Keratinocyte (primary cell): ENCODE measurements around the gene CACNG3. TPM values are rescaled to one million over a fixed set of nuclear protein-coding genes. Genes with fewer than 3 reads are reported as not detected.

Experiments
- DNase-seq: peaks from one replicate; pipeline ENCODE4 v3.0.0-alpha.2; 2011; ENCODE audit warnings: low read depth, missing footprints, low spot score
- FAIRE-seq: peaks from 2 replicates; lab custom pipeline; 2011; peaks lifted over from hg19 to GRCh38; lab: Jason Lieb, UNC
- H2AFZ ChIP-seq: 2 replicates; pipeline ENCODE4 v1.6.0; 2012; ENCODE audit warnings: low read length, control low read depth, inconsistent platforms; ENCODE audit not compliant: control insufficient read depth
- H3K27ac ChIP-seq: 2 replicates; pipeline ENCODE4 v1.5.1; 2011; ENCODE audit warnings: low read length; ENCODE audit not compliant: control insufficient read depth, insufficient read depth
- H3K27me3 ChIP-seq: 3 replicates; pipeline ENCODE4 v1.6.0; 2011; ENCODE audit warnings: low read length; ENCODE audit not compliant: control insufficient read depth, insufficient read depth; ENCODE audit errors: extremely low read depth
- H3K36me3 ChIP-seq, 2 experiments: 2 replicates in 1 of 2; 3 replicates in 1 of 2; pipeline ENCODE4 v1.5.1; 2011; ENCODE audit warnings: low read length in 2 of 2, mild to moderate bottlenecking in 1 of 2; ENCODE audit not compliant: control insufficient read depth in 2 of 2, insufficient read depth in 2 of 2; ENCODE audit errors: extremely low read depth in 1 of 2
- H3K4me1 ChIP-seq: 3 replicates; pipeline ENCODE4 v1.5.1; 2011; ENCODE audit warnings: low read length; ENCODE audit not compliant: control insufficient read depth, insufficient read depth; ENCODE audit errors: extremely low read depth
- H3K4me2 ChIP-seq: 3 replicates; pipeline ENCODE4 v1.6.0; 2011; ENCODE audit warnings: low read depth, low read length; ENCODE audit not compliant: control insufficient read depth, insufficient read depth; ENCODE audit errors: extremely low read depth
- H3K4me3 ChIP-seq, 3 experiments: fragments of 200-600 bp in 1 of 3; sonication (generic) in 1 of 3; 2 replicates in 2 of 3; 3 replicates in 1 of 3; pipeline ENCODE4 v1.5.1; 2011 to 2016; ENCODE audit warnings: low read length in 3 of 3, mild to moderate bottlenecking in 3 of 3, control low read depth in 2 of 3, inconsistent platforms in 1 of 3, low read depth in 1 of 3, mixed read lengths in 1 of 3, mixed run types in 1 of 3, moderate library complexity in 1 of 3; ENCODE audit not compliant: control insufficient read depth in 2 of 3, insufficient read depth in 2 of 3; ENCODE audit errors: extremely low read depth in 1 of 3
- H3K79me2 ChIP-seq: 2 replicates; pipeline ENCODE4 v1.6.0; 2012; ENCODE audit warnings: low read length; ENCODE audit not compliant: control insufficient read depth, insufficient read depth
- H3K9ac ChIP-seq: 3 replicates; pipeline ENCODE4 v1.6.0; 2011; ENCODE audit warnings: low read length; ENCODE audit not compliant: control insufficient read depth, insufficient read depth; ENCODE audit errors: extremely low read depth
- H3K9me1 ChIP-seq: 3 replicates; pipeline ENCODE4 v1.6.0; 2011; ENCODE audit warnings: low read length; ENCODE audit not compliant: control insufficient read depth, insufficient read depth; ENCODE audit errors: extremely low read depth
- H3K9me3 ChIP-seq: 2 replicates; pipeline ENCODE4 v1.5.1; 2012; ENCODE audit warnings: low read depth, low read length; ENCODE audit not compliant: control insufficient read depth
- H4K20me1 ChIP-seq: 3 replicates; pipeline ENCODE4 v1.6.0; 2011; ENCODE audit warnings: low read length; ENCODE audit not compliant: control insufficient read depth, insufficient read depth; ENCODE audit errors: extremely low read depth
- CTCF ChIP-seq, 3 experiments: IDR thresholded peaks in 1 of 3; conservative IDR thresholded peaks in 1 of 3; optimal IDR thresholded peaks in 1 of 3; 2 replicates in 2 of 3; 3 replicates in 1 of 3; pipeline versions ENCODE3 to v1.5.1; 2011; ENCODE audit warnings: low read length in 3 of 3, mild to moderate bottlenecking in 3 of 3, moderate library complexity in 2 of 3, control low read depth in 1 of 3, inconsistent platforms in 1 of 3; ENCODE audit not compliant: insufficient read depth in 2 of 3; ENCODE audit errors: extremely low read depth in 1 of 3
- EZH2 ChIP-seq: IDR thresholded peaks from one replicate; pipeline ENCODE4 v1.6.1; 2012; ENCODE audit warnings: inconsistent platforms, mild to moderate bottlenecking, low read length, moderate library complexity
- dilution Hi-C: fragments of 300-500 bp; cut with MboI; formaldehyde crosslinking; loops from one replicate; pipeline ENCODE4 v1.7.0; 2020; ENCODE audit warnings: low sequenced_read_pairs; ENCODE audit not compliant: extremely low pct_ligation_motif_present
- polyA plus RNA-seq, 5 experiments: library from polyadenylated mRNA; depleted of rRNA in 3 of 5; stranded (reverse) in 3 of 5; stranded (forward) in 1 of 5; unstranded in 1 of 5; fragments of >200 nt; gene quantifications; 1 replicate in 1 of 5; 2 replicates in 3 of 5; 3 replicates in 1 of 5; pipeline versions ENCODE4 v1.2.1 to v1.2.3, GENCODE V29; 2011 to 2012; ENCODE audit warnings: missing spikeins in 2 of 5, low read depth in 1 of 5, low replicate concordance in 1 of 5

CACNG3 gene
- polyA plus RNA-seq, 1 donor (not counting 4 experiments of a cell fraction or from before 2014, with no cell fraction given), result not detected

DNA sequence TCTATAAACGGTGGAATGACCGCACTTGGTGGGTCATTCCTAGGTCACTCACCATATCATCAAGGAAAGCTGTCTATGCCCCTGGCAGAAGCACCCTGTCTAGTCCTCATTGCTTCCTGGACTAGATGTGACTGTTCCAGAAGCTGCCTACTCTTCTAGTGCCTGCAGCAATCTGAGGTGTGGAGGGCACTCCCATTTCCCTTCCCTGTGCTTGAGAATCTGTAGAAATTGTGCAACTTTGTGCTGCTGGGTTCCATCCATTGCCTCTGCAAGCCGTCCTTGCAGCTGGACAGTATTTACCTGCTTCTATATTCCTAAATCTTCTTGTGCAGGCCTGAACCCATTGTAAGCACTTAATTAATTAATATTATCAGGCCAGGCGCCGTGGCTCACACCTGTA lies 52.1 kb downstream of the CACNG3 start:
- no peak for FAIRE-seq

GRCh38 chr16:24309258-24310142 lies 53.4 kb downstream of the CACNG3 start:
- Histone ChIP-seq H3K9me1 (no peaks in the 10 kb centered on the region), H3K4me1 (no peaks in the 10 kb centered on the region), H3K27ac (no peak overlapping the region), H3K4me2 (no peak overlapping the region), H4K20me1 (no peaks in the 10 kb centered on the region), H2AFZ (no peak overlapping the region), H3K36me3 (no peaks in the 10 kb centered on the region), H3K9ac (no peak overlapping the region), H3K27me3 (no peaks in the 10 kb centered on the region), H3K79me2 (no peaks in the 10 kb centered on the region), H3K9me3 (no peaks in the 10 kb centered on the region), H3K4me3 (no peak overlapping the region)
- no peak for TF ChIP-seq EZH2
- TF ChIP-seq CTCF (optimal IDR thresholded peaks at IDR 0.05 in 1 of 3, IDR thresholded peaks at IDR 0.05 in 1 of 3, conservative IDR thresholded peaks at IDR 0.05 in 1 of 3; ENCODE audit: extremely low read depth in 1 of 3, insufficient read depth in 2 of 3, low read length in 3 of 3), result no peak
- DNase-seq, result no peak
- dilution Hi-C loops, result no loop called here
- FAIRE-seq, result no peak

More for the DNA sequence above, 52.1 kb downstream of the CACNG3 start:
- Histone ChIP-seq H3K4me3 (no peak overlapping the region), H3K27me3 (no peaks in the 10 kb centered on the region), H3K79me2 (no peaks in the 10 kb centered on the region), H3K27ac (no peak overlapping the region), H3K9ac (no peak overlapping the region), H3K4me1 (no peaks in the 10 kb centered on the region), H3K9me1 (no peaks in the 10 kb centered on the region), H2AFZ (no peak overlapping the region), H3K4me2 (no peak overlapping the region), H3K9me3 (no peaks in the 10 kb centered on the region), H3K36me3 (no peaks in the 10 kb centered on the region), H4K20me1 (no peaks in the 10 kb centered on the region)
- dilution Hi-C loops, result no loop called here
- no peak for TF ChIP-seq CTCF (optimal IDR thresholded peaks at IDR 0.05 in 1 of 3, IDR thresholded peaks at IDR 0.05 in 1 of 3, conservative IDR thresholded peaks at IDR 0.05 in 1 of 3; ENCODE audit: extremely low read depth in 1 of 3, insufficient read depth in 2 of 3, low read length in 3 of 3)
- TF ChIP-seq EZH2, result no peak
- no peak for DNase-seq
